Endodermal cell (in vitro differentiated cells): ENCODE results near the gene HOMER3. TPM values are rescaled to one million over a fixed set of nuclear protein-coding genes. Genes with fewer than 3 reads are reported as not detected.

Source experiments
- DNase-seq: peaks from one replicate; pipeline ENCODE4 v3.0.0-alpha.2; 2017
- H3K27ac ChIP-seq: 2 replicates; pipeline ENCODE4 v1.5.1; 2013; ENCODE audit warnings: mild to moderate bottlenecking, low read depth, low read length, moderate library complexity
- H3K27me3 ChIP-seq: 2 replicates; pipeline ENCODE4 v1.6.1; 2013; ENCODE audit warnings: mild to moderate bottlenecking, low read length, moderate library complexity; ENCODE audit not compliant: insufficient read depth, control insufficient read depth, poor library complexity, severe bottlenecking
- H3K36me3 ChIP-seq: 2 replicates; pipeline ENCODE4 v1.7.0; 2013; ENCODE audit warnings: mild to moderate bottlenecking, low read length, moderate library complexity; ENCODE audit not compliant: control insufficient read depth, insufficient read depth
- H3K4me1 ChIP-seq: one replicate; pipeline ENCODE4 v1.7.0; 2013; ENCODE audit warnings: low read length; ENCODE audit not compliant: control insufficient read depth, insufficient read depth
- H3K4me3 ChIP-seq: 2 replicates; pipeline ENCODE4 v1.5.1; 2013; ENCODE audit warnings: mild to moderate bottlenecking, low read length, moderate library complexity
- H3K9ac ChIP-seq: 2 replicates; pipeline ENCODE4 v1.6.1; 2013; ENCODE audit warnings: mild to moderate bottlenecking, low read length, moderate library complexity; ENCODE audit not compliant: poor library complexity, severe bottlenecking; ENCODE audit errors: extremely low read depth
- H3K9me3 ChIP-seq: 2 replicates; pipeline ENCODE4 v1.6.1; 2013; ENCODE audit warnings: mild to moderate bottlenecking, low read length, moderate library complexity; ENCODE audit not compliant: control insufficient read depth
- H3K27ac Mint-ChIP-seq: 2 replicates; pipeline ENCODE4 v1.8.0; 2020; ENCODE audit warnings: mixed read lengths
- H3K27me3 Mint-ChIP-seq: 2 replicates; pipeline ENCODE4 v1.8.0; 2021; ENCODE audit warnings: mild to moderate bottlenecking, mixed read lengths; ENCODE audit not compliant: insufficient read depth
- H3K36me3 Mint-ChIP-seq: 2 replicates; pipeline ENCODE4 v1.8.0; 2020; ENCODE audit warnings: low read depth, mixed read lengths
- H3K4me1 Mint-ChIP-seq: 2 replicates; pipeline ENCODE4 v1.8.0; 2020; ENCODE audit warnings: mixed read lengths
- H3K4me3 Mint-ChIP-seq: 2 replicates; pipeline ENCODE4 v1.8.0; 2020; ENCODE audit warnings: mild to moderate bottlenecking, moderate library complexity, mixed read lengths
- H3K9me3 Mint-ChIP-seq: 2 replicates; pipeline ENCODE4 v1.8.0; 2020; ENCODE audit warnings: mild to moderate bottlenecking, mixed read lengths
- CTCF ChIP-seq: fragments of 200-600 bp; sonication (generic); conservative IDR thresholded peaks from 2 replicates; pipeline ENCODE4 v1.5.0; 2021; ENCODE audit warnings: antibody characterized with exemption, mild to moderate bottlenecking
- WGBS, 2 experiments: methylation state at CpG; one replicate each; pipeline versions ENCODE4 v1.1.5 to v1.1.7; 2013; ENCODE audit warnings: missing lambda C conversion rate in 2 of 2, mixed read lengths in 1 of 2; ENCODE audit not compliant: insufficient coverage in 1 of 2, insufficient read length in 1 of 2; 5-methylcytosine and 5-hydroxymethylcytosine counted together
- total RNA-seq, 2 donors: library from RNA; stranded (reverse); fragmentation: NEBNext Ultra II Directional in 1 of 2; extraction: Animal tissue kit (Norgen Biotek cat#: 25700) in 1 of 2; gene quantifications; 2 replicates in 1 of 2; 3 replicates in 1 of 2; pipeline ENCODE4 v1.2.1, GENCODE V29; 2021

The HOMER3 gene
- total RNA-seq, 2 donors from 2014 or later, result 21.5 to 31.2 TPM

DNA sequence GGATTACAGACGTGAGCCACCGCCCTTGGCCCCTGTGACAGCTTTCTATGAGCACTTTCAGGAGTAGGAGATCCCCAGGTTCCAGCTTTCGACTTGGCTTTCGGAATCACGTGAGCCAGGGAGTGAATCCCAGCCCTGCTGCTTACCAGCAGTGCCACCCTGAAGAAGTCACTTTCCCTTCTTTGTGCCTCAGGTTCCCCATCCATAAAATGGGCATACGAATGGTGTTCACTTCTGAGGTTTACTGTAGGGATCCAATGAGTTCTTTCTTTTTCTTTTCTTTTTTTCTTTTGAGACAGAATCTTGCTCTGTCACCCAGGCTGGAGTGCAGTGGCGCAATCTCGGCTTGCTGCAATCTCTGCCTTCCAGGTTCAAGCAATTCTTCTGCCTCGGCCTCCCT, 4.3 kb upstream of the HOMER3 start:
- H3K4me3 ChIP-seq, result no peak overlapping the region
- 90 to 92% methylated on average over 8 to 9 of the region's 9 CpGs for WGBS, 2 experiments

DNA sequence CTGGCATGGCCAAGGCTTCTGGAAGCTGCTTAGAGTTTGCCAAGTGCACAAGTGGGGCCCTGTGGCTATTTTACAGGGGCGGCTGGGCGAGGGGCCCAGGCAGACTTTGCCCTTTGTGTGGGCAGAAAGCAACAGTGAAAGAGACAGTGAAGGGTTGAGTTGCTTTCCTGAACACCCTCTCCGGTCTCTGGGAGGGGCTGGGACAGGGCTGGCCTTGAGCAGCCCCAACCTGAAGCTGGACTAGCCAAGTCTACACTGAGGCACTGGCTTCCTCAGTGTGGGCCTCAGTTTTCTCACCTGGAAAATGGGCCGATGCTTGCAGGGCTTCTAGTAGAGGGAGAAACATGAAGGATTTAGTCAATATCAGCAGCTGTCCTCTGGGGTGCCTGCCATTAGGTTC, 2.4 kb upstream of the HOMER3 start:
- no peaks in the 10 kb centered on the region for H3K9me3 ChIP-seq
- peaks cover 7% of the 10 kb centered on the region for H3K4me1 Mint-ChIP-seq
- WGBS, 2 experiments, result 85 to 94% methylated on average over 3 to 4 of the region's 4 CpGs

More for the DNA sequence above, 4.3 kb upstream of the HOMER3 start:
- H3K27me3 ChIP-seq, result peaks cover 5% of the 10 kb centered on the region
- Mint-ChIP-seq H3K36me3 (no peaks in the 10 kb centered on the region), H3K4me3 (no peak overlapping the region), H3K4me1 (peaks cover 2% of the 10 kb centered on the region), H3K27ac (no peak overlapping the region), H3K27me3 (peaks cover 46% of the 10 kb centered on the region), H3K9me3 (no peaks in the 10 kb centered on the region)
- H3K4me1 ChIP-seq, result no peaks in the 10 kb centered on the region
- no peak for TF ChIP-seq CTCF
- no peak for DNase-seq
- H3K9ac ChIP-seq, result no peak overlapping the region
- H3K27ac ChIP-seq, result no peak overlapping the region
- no peaks in the 10 kb centered on the region for H3K9me3 ChIP-seq
- no peaks in the 10 kb centered on the region for H3K36me3 ChIP-seq

DNA sequence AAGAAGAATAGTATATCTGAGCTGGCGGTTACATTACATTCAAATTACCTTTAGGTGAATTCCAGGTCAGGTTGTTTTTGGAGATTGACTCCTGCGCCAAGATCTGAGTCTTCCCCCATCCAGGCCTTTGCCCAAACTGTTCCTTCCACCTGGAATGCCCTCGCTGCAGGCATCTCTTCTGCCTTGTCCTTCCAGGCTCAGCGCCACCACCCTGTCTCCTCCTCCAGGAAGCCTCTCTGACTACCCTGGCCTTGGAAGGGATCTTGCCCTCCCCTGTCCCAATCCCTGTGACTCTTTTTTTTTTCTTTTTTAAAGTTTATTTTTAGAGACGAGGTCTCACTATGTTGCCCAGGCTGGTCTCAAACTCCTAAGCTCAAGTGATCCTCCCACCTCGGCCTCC, 1.7 kb upstream of the HOMER3 start:
- peaks cover 14% of the 10 kb centered on the region for H3K27me3 ChIP-seq
- no peak for DNase-seq
- Mint-ChIP-seq H3K27me3 (peaks cover 56% of the 10 kb centered on the region), H3K4me3 (no peak overlapping the region), H3K36me3 (peaks cover 11% of the 10 kb centered on the region), H3K27ac (no peak overlapping the region), H3K4me1 (peaks cover 7% of the 10 kb centered on the region), H3K9me3 (no peaks in the 10 kb centered on the region)
- H3K9ac ChIP-seq, result no peak overlapping the region
- no peak for TF ChIP-seq CTCF
- H3K36me3 ChIP-seq, result no peaks in the 10 kb centered on the region
- H3K9me3 ChIP-seq, result no peaks in the 10 kb centered on the region
- no peak overlapping the region for H3K27ac ChIP-seq
- 88 to 100% methylated on average over 5 of the region's 6 CpGs for WGBS, 2 experiments
- H3K4me1 ChIP-seq, result no peaks in the 10 kb centered on the region
- H3K4me3 ChIP-seq, result no peak overlapping the region

More for the DNA sequence above, 2.4 kb upstream of the HOMER3 start:
- no peak for DNase-seq
- Mint-ChIP-seq H3K4me3 (no peak overlapping the region), H3K9me3 (no peaks in the 10 kb centered on the region), H3K27me3 (peaks cover 56% of the 10 kb centered on the region), H3K27ac (no peak overlapping the region), H3K36me3 (peaks cover 4% of the 10 kb centered on the region)
- no peak overlapping the region for H3K4me3 ChIP-seq
- no peak overlapping the region for H3K9ac ChIP-seq
- peaks cover 14% of the 10 kb centered on the region for H3K27me3 ChIP-seq
- TF ChIP-seq CTCF, result no peak
- no peak overlapping the region for H3K27ac ChIP-seq
- H3K36me3 ChIP-seq, result no peaks in the 10 kb centered on the region
- H3K4me1 ChIP-seq, result no peaks in the 10 kb centered on the region
